ENCODE data around the gene ZNF529. TPM values are rescaled to one million over a fixed set of nuclear protein-coding genes. Genes with fewer than 3 reads are reported as not detected.

ZNF529 gene
- total RNA-seq, 3 donors from 2014 or later: 6.5 to 13.8 (median 9.4) TPM

DNA sequence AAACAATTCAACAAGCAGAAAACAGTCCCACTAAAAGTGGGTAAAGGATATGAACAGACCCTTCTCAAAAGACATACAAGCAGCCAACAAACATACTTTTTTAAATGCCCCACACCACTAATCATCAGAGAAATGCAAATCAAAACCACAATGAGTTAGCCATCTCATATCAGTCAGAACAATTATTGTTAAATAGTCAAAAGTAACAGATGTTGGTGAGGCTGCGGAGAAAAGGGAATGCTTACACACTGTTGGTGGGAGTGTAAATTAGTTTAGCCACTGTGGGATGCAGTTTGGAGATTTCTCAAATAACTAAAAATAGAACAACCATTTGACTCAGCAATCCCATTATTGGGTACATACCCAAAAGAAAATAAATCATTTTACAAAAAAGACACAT lies 8.7 kb downstream of the ZNF529 start:
- ATAC-seq (no peak), DNase-seq (no peak)
- H3K4me1 ChIP-seq (ENCODE audit: low read depth): no peaks in the 10 kb centered on the region
- intact Hi-C loops (cut with DNase I, micrococcal nuclease): no loop called here
- H3K4me3 ChIP-seq: no peak overlapping the region
- TF ChIP-seq, protein P1, sequence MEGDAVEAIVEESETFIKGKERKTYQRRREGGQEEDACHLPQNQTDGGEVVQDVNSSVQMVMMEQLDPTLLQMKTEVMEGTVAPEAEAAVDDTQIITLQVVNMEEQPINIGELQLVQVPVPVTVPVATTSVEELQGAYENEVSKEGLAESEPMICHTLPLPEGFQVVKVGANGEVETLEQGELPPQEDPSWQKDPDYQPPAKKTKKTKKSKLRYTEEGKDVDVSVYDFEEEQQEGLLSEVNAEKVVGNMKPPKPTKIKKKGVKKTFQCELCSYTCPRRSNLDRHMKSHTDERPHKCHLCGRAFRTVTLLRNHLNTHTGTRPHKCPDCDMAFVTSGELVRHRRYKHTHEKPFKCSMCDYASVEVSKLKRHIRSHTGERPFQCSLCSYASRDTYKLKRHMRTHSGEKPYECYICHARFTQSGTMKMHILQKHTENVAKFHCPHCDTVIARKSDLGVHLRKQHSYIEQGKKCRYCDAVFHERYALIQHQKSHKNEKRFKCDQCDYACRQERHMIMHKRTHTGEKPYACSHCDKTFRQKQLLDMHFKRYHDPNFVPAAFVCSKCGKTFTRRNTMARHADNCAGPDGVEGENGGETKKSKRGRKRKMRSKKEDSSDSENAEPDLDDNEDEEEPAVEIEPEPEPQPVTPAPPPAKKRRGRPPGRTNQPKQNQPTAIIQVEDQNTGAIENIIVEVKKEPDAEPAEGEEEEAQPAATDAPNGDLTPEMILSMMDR (IDR thresholded peaks at IDR 0.05): no peak
- peaks cover 100% of the 10 kb centered on the region for H3K9me3 ChIP-seq
- H3K36me3 ChIP-seq (ENCODE audit: low read depth): no peaks in the 10 kb centered on the region

DNA sequence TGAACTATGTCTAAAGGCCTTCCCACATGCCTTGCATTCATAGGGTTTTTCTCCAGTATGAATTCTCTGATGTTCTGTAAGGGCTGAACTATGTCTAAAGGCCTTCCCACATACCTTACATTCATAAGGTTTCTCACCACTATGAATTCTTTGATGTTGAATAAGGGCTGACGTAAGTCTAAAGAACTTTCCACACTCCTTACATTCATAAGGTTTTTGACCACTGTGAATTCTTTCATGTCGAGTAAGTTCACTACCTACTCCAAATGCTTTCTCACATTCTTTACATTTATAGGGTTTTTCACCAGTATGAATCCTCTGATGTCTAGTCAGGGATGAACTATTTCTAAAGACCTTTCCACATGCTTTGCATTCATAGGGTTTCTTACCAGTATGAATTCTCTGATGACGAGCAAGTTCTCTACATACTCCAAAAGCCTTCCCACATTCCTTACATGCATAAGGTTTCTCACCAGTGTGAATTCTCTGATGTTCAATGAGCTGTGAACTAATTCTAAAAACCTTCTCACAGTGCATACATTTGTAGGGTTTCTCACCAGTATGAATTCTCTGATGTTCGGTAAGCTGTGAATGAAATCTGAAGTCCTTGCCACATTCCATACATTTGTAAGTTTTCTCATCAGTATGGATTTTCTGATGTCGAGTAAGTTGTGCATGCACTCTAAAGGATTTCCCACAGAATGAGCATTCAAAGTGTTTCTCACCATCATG lies 25.9 kb downstream of the ZNF529 start:
- H3K36me3 ChIP-seq (ENCODE audit: low read depth): no peaks in the 10 kb centered on the region

DNA sequence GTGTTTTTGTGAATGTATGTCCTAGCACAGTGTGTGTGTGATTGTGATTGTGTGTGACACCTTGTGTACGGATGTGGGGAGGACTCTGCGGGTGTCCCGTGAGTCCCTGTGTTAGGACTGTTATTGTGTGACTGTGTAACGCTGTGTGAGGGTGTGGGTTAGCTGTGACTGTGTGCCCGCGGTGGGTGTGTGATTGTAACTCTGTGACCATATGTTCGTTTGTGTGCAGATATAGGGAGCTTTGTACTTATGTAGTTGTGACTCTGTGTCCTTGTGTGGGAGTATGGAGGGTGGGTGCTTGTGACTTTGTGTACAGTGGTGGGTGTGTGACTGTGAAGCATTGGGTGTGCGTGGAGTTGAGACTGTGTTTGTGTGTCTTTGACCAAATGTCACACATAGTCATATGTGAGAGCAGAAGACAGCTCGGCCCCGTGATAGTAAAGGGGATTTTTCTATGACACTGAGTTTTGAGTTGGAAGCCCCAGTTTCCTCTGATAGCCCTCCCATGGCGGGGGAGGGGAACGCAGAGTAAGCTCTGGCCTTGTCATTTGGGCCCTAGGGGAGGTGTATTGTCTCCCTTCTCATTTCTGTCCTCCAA lies 44.1 kb downstream of the ZNF529 start:
- Histone ChIP-seq H3K36me3 (ENCODE audit: low read depth) (no peaks in the 10 kb centered on the region), H3K4me3 (peak overlapping the region; percentile 50), H3K9me3 (peaks cover 52% of the 10 kb centered on the region), H3K4me1 (ENCODE audit: low read depth) (peaks cover 15% of the 10 kb centered on the region)
- ATAC-seq (peak; percentile 30), DNase-seq (peak in 2 of 3 donors; percentile 8 to 25)
- TF ChIP-seq, protein P1 (IDR thresholded peaks at IDR 0.05): no peak
- intact Hi-C loops (cut with DNase I, micrococcal nuclease): no loop called here

More for the DNA sequence above, 25.9 kb downstream of the ZNF529 start:
- intact Hi-C loops (cut with DNase I, micrococcal nuclease): no loop called here
- TF ChIP-seq, protein P1 (IDR thresholded peaks at IDR 0.05): no peak
- H3K9me3 ChIP-seq: peaks cover 100% of the 10 kb centered on the region
- H3K4me1 ChIP-seq (ENCODE audit: low read depth): no peaks in the 10 kb centered on the region
- no peak for DNase-seq
- no peak overlapping the region for H3K4me3 ChIP-seq
- ATAC-seq: no peak

DNA sequence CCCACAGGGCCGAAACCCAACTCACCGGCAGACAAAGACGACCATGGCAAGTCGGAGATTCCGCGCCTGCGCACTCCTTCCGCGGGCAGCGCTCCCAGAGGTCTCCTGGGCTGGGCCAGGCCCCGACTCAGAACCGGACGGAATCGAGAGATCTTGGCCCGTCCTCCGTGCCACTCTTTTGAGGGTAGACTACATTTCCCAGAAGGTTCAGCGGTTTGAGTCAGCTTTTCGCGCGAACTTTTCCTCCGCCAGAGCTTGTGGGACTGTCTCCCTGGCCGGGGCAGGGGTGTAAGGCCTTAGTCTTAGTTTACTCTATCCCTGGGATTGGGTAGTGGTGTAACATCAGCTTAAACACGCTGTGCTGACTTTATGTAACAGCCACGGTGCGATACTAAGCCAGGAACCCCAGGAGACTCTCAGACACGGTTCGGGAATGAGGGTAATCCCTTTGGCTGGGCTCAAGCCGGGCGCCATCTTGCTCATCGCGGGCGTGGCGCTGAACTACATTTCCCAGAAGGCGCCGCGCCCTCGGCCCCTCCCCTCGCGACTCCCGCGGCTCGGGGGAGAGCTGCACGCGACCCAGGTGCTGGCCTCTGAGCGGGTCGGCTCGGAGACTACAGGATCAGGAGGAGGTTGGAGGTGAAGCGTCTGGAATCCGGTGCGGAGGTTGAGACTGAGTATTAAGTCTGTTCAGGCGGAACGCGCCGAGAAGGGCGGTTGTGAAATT lies 44.7 kb downstream of the ZNF529 start, which contains the start of gene ZNF260:
TSS of gene ZNF260 (minus strand) at position 78 of the 727 bp plus-strand sequence. CDS start 13,033 bp downstream, outside the sequence.
- no peaks in the 10 kb centered on the region for H3K36me3 ChIP-seq (ENCODE audit: low read depth)
- H3K4me1 ChIP-seq (ENCODE audit: low read depth): peaks cover 15% of the 10 kb centered on the region
- DNase-seq (peak; percentile 95 to 97 (median 97)), ATAC-seq (peak; percentile 98)
- TF ChIP-seq, protein P1 (IDR thresholded peaks at IDR 0.05): peak; percentile 19
- peaks cover 52% of the 10 kb centered on the region for H3K9me3 ChIP-seq
- intact Hi-C loops (cut with DNase I, micrococcal nuclease): no loop called here
- peak within 1 kb of the TSS; percentile 50 for H3K4me3 ChIP-seq

DNA sequence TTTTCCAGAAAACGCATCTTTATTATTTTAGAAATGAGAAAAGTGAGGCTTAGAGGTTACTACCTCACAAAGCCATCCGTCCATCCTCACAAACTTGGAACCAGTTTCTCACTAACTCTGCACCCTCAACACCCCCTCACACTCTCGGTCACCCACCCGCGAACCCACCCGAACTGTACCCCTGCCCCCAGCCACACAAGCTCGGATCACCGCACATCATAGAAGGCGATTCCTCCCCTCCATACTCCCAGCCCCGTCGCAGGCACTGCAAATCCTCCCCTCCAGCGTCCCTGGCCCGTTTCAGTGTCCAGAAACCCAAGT lies 45.3 kb downstream of the ZNF529 start:
- H3K4me1 ChIP-seq (ENCODE audit: low read depth): peaks cover 15% of the 10 kb centered on the region
- DNase-seq: no peak
- no peaks in the 10 kb centered on the region for H3K36me3 ChIP-seq (ENCODE audit: low read depth)
- peak overlapping the region; percentile 50 for H3K4me3 ChIP-seq
- H3K9me3 ChIP-seq: peaks cover 52% of the 10 kb centered on the region
- intact Hi-C loops (cut with DNase I, micrococcal nuclease): no loop called here
- TF ChIP-seq, protein P1 (IDR thresholded peaks at IDR 0.05): no peak
- ATAC-seq: no peak
